ENCODE measurements around the gene ZNF417.
"Not testable (repeated sequence)": the region's sequence is repeated elsewhere in the genome, so short reads cannot be mapped to it uniquely, and the experiment has no call there.

The ZNF417 gene

DNA sequence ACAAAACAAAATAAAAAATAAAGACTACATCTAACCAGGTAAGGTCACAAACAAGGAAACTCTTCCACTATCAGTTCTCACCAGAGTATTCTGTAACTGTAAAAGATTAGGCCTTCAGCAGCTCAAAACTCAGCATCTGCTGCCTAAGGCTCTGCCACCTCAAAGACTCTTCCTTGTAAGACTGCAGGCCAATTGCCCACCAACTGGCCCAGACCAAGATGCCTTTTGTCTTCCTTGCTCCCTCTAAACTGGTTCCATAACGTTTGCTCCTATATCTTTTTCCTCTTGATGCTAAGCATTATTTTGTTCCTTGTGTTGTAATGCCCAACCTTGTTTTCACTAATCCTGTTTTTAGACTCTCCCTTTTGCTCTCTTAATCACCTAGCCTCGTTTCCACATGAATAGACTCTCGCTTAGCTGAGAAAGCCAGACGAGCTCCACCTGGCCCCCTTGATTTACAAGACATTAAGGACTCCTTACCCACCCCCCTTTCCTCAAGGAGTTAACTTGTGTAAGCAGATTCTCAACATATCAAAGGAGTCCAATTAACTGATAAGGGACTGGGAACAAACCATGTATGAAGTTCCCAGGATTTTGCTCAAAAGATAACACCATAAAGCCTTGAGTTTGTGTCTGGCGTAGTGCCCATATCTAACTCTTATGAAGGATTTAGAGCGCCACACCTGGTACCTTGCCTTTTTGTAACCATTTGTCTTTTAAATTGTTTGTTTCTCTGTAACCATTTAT, 29.0 kb downstream of the ZNF417 start:
- no peak for DNase-seq

DNA sequence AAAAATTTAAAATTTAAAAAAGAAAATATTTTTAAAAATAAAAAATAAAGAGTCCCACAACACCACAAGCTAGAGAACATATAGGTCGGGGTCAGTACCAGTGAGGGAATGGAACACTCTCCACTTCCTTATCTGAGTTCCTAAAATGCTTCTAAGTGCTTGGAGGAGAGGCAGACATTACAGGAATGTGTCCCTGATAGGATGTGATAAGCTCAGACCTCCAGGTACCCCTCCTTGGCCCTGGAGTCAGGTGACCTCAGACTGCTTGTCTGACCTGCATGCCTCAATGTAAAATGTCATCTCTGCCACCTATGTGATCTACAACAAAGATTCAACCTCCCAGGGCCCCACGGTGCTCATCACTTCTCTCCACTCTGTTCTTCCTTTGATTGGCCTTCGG, 30.3 kb downstream of the ZNF417 start:
- no peak for DNase-seq

DNA sequence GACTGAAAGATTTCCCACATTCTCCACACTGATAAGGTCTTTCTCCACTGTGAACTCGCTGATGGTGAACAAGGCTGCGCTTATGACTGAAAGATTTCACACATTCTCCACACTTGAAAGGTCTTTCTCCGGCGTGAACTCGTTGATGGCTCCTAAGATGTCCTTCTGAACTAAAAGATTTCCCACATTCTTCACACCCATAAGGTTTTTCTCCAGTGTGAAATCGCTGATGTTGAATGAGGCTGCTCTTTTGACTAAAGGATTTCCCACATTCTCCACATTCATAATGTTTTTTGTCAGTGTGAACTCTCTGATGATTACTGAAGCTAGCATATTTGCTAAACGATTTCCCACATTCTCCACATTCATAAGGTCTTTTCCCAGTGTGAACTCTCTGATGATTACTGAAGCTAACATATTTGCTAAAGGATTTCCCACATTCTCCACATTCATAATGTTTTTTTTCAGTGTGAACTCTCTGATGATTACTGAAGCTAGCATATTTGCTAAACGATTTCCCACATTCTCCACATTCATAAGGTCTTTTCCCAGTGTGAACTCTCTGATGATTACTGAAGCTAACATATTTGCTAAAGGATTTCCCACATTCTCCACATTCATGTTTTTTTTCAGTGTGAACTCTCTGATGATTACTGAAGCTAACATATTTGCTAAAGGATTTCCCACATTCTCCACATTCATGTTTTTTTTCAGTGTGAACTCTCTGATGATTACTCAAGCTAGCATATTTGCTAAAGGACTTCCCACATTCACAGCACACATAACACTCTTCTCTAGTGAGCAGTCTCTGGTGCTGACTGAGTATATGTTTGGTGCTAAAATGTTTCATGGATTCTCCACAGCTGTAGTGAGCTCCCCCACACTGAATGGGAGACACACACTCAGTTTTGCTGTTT, 42.3 kb downstream of the ZNF417 start:
- DNase-seq, result not testable (repeated sequence)

DNA sequence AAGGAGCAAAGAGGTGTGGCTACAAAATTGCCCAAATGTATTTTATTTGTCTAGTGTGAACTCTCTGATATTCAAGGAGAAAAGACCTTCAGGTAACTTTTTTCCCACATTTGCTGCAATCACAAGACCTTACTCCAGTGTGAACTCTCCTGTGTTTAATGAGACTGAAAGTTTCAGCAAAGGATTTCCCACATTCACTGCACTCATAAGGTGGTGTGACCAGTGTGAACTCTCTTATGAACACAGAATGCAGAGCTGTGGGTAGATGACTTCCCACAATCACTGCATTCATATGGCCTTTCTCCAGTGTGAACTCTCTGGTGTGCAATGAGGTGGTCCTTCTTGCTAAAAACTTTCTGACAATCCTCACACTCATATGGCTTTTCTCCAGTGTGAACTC, 43.9 kb downstream of the ZNF417 start:
- no peak for DNase-seq

DNA sequence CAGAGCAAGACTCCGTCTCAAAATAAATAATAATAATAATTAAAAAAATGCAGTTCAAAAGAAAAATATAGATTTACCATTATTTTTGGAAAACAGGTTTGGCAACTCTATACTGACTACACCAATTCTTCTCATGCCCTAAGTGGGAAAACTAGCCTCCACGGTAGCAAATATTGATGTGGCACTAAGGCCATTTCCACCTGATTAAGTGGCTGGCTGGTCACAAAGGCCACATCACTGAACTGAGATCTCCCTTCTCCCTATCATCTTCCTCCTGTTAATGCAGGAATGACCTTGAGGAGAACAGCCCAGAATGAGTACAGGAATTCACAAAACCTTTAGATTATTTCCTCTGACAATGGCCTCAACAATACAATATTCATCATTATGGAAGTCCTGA, 46.2 kb downstream of the ZNF417 start:
- no peak for DNase-seq

DNA sequence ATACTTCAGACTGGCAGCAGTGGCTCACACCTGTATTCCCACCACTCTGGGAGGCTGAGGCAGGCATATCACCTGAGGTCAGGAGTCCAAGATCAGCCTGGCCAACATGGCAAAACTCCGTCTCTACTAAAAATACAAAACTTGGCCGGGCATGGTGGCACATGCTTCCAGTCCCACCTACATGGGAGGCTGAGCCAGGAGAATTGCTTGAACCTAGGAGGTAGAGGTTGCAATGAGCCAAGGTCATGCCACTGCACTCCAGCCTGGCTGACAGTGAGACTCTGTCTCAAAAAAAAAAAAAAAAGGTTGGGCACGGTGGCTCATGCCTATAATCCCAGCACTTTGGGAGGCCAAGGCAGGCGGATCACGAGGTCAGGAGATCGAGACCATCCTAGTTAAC, 46.7 kb downstream of the ZNF417 start:
- DNase-seq, result not testable (repeated sequence)

DNA sequence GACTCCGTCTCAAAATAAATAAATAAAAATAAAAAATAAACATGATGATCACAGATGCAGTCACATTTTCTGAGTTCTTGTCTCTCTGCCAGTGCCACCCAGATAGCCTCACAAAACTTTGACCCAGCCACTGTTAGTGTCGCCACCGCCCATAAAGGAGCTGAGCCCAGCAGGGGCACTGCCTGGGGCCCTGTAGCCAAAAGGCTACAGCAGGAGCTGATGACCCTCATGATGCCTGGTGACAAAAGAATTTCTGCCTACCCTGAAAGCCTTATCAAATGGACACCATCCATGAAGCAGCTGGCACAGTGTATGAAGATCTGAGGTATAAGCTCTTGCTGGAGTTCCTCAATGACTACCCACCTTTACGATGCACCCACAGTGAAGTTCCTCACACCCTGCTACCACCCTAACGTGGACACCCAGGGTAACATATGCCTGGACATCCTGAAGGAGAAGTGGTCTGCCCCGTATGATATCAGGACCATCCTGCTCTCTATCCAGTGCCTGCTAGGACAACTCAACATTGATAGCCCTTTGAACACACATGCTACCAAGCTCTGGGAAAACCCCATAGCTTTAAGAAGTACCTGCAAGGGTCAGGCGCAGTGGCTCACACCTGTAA, 48.4 kb downstream of the ZNF417 start:
- DNase-seq, result no peak

Measured in CD4-positive, alpha-beta T cell treated with Interferon gamma for 1 hour (primary cell).